Nephron progenitor cell (in vitro differentiated cells): ENCODE measurements around the gene BRINP3.

Experiments used
- DNase-seq: peaks from one replicate; pipeline ENCODE4 v3.0.0; 2021
- H3K27ac Mint-ChIP-seq: 2 replicates; pipeline ENCODE4 v1.8.0; 2021; ENCODE audit warnings: mild to moderate bottlenecking, moderate library complexity, mixed read lengths
- H3K27me3 Mint-ChIP-seq: 2 replicates; pipeline ENCODE4 v1.8.0; 2021; ENCODE audit warnings: mild to moderate bottlenecking, low read depth, mixed read lengths; ENCODE audit not compliant: poor library complexity
- H3K36me3 Mint-ChIP-seq: 2 replicates; pipeline ENCODE4 v1.8.0; 2021; ENCODE audit warnings: low read depth, mixed read lengths
- H3K4me1 Mint-ChIP-seq: 2 replicates; pipeline ENCODE4 v1.8.0; 2021; ENCODE audit warnings: mixed read lengths
- H3K4me3 Mint-ChIP-seq: 2 replicates; pipeline ENCODE4 v1.8.0; 2021; ENCODE audit warnings: mild to moderate bottlenecking, moderate library complexity, mixed read lengths
- H3K9me3 Mint-ChIP-seq: 2 replicates; pipeline ENCODE4 v1.8.0; 2021; ENCODE audit warnings: mild to moderate bottlenecking, moderate library complexity, mixed read lengths
- TF ChIP-seq, protein P1 (sequence below): fragments of 200-600 bp; sonication (generic); IDR thresholded peaks from 2 replicates; pipeline ENCODE4 v1.5.0; 2021; ENCODE audit warnings: antibody characterized with exemption

Gene BRINP3

DNA sequence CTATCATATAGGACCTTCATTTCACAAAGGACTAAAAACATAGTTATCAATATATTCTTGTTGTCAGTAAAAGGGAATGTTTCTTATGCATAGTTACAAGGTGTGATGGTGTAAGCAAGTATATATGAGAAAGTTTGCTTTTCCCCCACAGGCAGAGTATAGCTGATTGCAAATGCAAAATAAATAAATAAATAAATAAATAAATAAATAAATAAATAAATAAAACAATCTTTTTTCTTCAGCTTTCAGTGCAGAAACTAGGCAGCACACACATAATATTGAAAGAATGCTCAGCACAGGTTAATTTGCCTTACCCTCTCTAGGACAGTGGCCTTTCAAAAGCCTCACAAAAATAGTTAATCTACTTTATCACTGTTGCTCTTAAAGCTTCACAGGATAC is 138.8 kb downstream of the BRINP3 start:
- no peaks in the 10 kb centered on the region for H3K36me3 Mint-ChIP-seq
- no peak overlapping the region for H3K27ac Mint-ChIP-seq
- no peaks in the 10 kb centered on the region for H3K9me3 Mint-ChIP-seq
- no peak overlapping the region for H3K4me3 Mint-ChIP-seq
- no peaks in the 10 kb centered on the region for H3K4me1 Mint-ChIP-seq
- no peaks in the 10 kb centered on the region for H3K27me3 Mint-ChIP-seq
- TF ChIP-seq, protein P1, sequence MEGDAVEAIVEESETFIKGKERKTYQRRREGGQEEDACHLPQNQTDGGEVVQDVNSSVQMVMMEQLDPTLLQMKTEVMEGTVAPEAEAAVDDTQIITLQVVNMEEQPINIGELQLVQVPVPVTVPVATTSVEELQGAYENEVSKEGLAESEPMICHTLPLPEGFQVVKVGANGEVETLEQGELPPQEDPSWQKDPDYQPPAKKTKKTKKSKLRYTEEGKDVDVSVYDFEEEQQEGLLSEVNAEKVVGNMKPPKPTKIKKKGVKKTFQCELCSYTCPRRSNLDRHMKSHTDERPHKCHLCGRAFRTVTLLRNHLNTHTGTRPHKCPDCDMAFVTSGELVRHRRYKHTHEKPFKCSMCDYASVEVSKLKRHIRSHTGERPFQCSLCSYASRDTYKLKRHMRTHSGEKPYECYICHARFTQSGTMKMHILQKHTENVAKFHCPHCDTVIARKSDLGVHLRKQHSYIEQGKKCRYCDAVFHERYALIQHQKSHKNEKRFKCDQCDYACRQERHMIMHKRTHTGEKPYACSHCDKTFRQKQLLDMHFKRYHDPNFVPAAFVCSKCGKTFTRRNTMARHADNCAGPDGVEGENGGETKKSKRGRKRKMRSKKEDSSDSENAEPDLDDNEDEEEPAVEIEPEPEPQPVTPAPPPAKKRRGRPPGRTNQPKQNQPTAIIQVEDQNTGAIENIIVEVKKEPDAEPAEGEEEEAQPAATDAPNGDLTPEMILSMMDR, result no peak
- no peak for DNase-seq

DNA sequence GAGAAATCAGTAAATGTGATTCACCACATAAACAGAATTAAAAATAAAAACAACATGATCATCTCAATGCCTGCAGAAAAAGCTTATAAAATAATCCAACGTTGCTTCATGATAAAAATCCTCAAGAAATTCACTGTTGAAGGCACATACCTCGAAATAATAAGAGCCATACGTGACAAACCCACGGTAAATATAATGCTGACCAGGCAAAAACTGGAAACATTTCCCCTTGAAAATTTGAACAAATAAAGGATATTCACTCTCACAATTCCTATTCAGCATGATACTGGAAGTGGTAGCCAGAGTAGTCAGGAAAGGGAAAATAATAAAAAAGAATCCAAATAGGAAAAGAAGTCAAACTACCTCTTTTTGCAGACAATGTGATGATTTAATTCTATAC is 148.8 kb downstream of the BRINP3 start:
- no peak for DNase-seq
- H3K9me3 Mint-ChIP-seq, result no peaks in the 10 kb centered on the region
- no peak overlapping the region for H3K4me3 Mint-ChIP-seq
- no peaks in the 10 kb centered on the region for H3K27me3 Mint-ChIP-seq
- no peak overlapping the region for H3K27ac Mint-ChIP-seq
- no peaks in the 10 kb centered on the region for H3K36me3 Mint-ChIP-seq
- H3K4me1 Mint-ChIP-seq, result no peaks in the 10 kb centered on the region
- TF ChIP-seq, protein P1, result no peak

DNA sequence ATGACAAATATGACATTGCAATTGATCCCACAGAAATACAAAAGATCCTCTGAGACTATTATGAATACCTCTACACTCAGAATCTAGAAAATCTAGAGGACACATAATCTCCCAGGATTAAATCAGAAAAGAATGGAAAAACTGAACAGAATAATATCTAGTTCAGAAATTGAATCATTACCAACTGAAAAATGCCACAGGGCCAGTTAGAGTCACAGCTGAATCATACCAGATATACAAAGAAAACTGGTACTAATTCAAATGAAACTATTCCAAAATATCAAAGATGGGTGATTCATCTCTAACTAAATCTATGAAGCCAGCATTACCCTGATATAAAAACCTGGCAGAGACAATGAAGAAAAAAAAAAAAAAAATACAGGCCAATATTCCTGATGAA is 149.3 kb downstream of the BRINP3 start:
- Mint-ChIP-seq H3K36me3 (no peaks in the 10 kb centered on the region), H3K27ac (no peak overlapping the region), H3K9me3 (no peaks in the 10 kb centered on the region), H3K4me3 (no peak overlapping the region), H3K27me3 (no peaks in the 10 kb centered on the region), H3K4me1 (no peaks in the 10 kb centered on the region)
- TF ChIP-seq, protein P1, result no peak
- DNase-seq, result no peak

DNA sequence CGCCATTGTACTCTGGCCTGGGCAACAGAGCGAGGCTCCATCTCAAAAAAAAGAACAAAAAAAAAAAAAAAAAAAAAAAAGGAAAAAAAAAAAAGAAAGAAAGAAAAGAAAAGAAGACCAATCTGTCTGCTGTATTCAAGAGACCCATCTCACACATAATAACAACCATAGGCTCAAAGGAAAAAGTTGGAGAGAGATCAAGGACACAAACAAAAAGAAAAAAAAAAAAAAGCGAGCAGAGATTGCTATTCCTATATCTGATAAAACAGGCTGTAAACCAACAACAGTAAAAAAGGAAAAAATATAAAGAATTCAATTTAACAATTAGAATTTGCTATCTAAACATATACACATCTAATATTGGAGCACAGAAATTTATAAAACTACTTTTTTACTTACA is 150.4 kb downstream of the BRINP3 start:
- H3K27me3 Mint-ChIP-seq, result no peaks in the 10 kb centered on the region
- H3K9me3 Mint-ChIP-seq, result no peaks in the 10 kb centered on the region
- H3K4me1 Mint-ChIP-seq, result no peaks in the 10 kb centered on the region
- H3K27ac Mint-ChIP-seq, result no peak overlapping the region
- TF ChIP-seq, protein P1, result no peak
- no peaks in the 10 kb centered on the region for H3K36me3 Mint-ChIP-seq
- H3K4me3 Mint-ChIP-seq, result no peak overlapping the region
- no peak for DNase-seq

DNA sequence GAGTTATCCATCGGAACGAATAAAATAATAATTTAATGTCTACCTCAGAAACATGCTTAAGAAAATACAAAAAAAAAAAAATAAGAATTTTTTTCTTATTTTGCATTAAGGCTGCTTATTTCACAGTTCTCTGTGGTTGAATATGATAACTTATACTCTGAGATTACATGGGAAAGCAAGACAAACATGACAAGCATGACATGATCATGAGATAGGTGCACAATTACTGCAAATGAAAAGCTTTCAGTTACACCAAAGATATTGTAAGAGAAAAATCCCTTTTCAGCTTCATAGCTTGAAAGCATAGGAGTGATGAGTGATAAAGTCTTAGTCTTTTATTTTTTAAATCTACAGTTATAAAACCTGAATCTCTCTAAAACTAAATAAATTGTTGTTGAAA is 154.1 kb downstream of the BRINP3 start:
- no peak overlapping the region for H3K4me3 Mint-ChIP-seq
- no peak for DNase-seq
- H3K27ac Mint-ChIP-seq, result no peak overlapping the region
- H3K36me3 Mint-ChIP-seq, result no peaks in the 10 kb centered on the region
- no peaks in the 10 kb centered on the region for H3K27me3 Mint-ChIP-seq
- TF ChIP-seq, protein P1, result no peak
- H3K9me3 Mint-ChIP-seq, result no peaks in the 10 kb centered on the region
- H3K4me1 Mint-ChIP-seq, result no peaks in the 10 kb centered on the region

DNA sequence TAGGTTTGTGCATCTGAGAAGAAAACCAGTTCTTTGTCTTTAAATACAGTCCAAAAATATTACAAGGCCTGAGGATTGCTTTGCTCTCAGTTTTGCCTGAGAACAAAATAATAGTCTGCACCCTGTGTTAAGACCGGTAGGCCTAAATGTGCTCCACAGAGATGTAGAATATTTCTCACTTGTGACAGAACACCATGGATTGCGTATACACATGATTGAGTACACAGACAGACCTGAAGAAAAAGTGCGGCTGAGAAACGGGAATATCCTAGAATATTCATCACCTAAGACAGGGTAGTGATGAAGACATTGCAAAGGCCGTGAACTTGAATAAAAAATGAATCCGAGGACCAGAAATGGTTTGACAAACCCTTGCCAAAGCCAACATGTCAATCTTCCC is 155.4 kb downstream of the BRINP3 start:
- no peak for DNase-seq
- Mint-ChIP-seq H3K36me3 (no peaks in the 10 kb centered on the region), H3K27ac (no peak overlapping the region), H3K27me3 (no peaks in the 10 kb centered on the region), H3K9me3 (no peaks in the 10 kb centered on the region), H3K4me1 (no peaks in the 10 kb centered on the region), H3K4me3 (no peak overlapping the region)
- TF ChIP-seq, protein P1, result no peak
